Measurements from ENCODE around the gene ASTN2. TPM values are rescaled to one million over a fixed set of nuclear protein-coding genes. Genes with fewer than 3 reads are reported as not detected.

Gene ASTN2
- total and polyA plus RNA-seq, 12 donors, result 1.9 to 11.1 (median 4.0) TPM

- no peak overlapping the region for H3K27ac ChIP-seq
- 54 to 58% methylated on average over 3 of the region's 3 CpGs for WGBS, 2 donors
- intact Hi-C loops (cut with DNase I), result no loop called here
- no peaks in the 10 kb centered on the region for H3K27me3 ChIP-seq
- H3K4me3 ChIP-seq, result no peak overlapping the region
- no peaks in the 10 kb centered on the region for H3K36me3 ChIP-seq
- DNase-seq, result no peak
- H3K9me3 ChIP-seq, result no peaks in the 10 kb centered on the region
- TF ChIP-seq, protein P1, sequence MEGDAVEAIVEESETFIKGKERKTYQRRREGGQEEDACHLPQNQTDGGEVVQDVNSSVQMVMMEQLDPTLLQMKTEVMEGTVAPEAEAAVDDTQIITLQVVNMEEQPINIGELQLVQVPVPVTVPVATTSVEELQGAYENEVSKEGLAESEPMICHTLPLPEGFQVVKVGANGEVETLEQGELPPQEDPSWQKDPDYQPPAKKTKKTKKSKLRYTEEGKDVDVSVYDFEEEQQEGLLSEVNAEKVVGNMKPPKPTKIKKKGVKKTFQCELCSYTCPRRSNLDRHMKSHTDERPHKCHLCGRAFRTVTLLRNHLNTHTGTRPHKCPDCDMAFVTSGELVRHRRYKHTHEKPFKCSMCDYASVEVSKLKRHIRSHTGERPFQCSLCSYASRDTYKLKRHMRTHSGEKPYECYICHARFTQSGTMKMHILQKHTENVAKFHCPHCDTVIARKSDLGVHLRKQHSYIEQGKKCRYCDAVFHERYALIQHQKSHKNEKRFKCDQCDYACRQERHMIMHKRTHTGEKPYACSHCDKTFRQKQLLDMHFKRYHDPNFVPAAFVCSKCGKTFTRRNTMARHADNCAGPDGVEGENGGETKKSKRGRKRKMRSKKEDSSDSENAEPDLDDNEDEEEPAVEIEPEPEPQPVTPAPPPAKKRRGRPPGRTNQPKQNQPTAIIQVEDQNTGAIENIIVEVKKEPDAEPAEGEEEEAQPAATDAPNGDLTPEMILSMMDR (IDR thresholded peaks at IDR 0.05), result no peak
- H3K4me1 ChIP-seq, result peaks cover 0 to 9% (median 0%) of the 10 kb centered on the region in 9 donors
- ATAC-seq, result no peak
Observed at GRCh38 chr9:116448431-116448830, 966.4 kb downstream of the ASTN2 start.

DNA sequence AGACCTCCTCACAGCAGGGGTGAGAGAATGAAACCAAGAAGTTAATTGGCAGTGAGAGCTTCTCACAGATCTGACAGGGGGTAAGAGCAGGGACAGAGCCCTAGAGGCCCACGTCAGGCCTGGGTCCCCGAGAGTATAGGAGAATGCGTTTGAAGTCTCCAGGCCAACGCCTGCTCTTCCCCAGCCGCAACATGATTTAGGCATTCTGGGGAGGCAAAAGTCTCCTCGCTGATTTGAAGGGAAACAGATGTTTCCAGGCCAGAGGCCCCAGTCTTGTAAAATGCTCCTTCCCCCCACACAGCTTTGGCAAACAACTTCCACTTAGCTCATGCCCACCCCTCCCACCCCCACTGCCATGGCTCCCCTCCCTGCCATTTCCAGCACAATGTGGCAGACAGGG, 966.9 kb downstream of the ASTN2 start:
- H3K36me3 ChIP-seq, result no peaks in the 10 kb centered on the region
- intact Hi-C loops (cut with DNase I), result no loop called here
- ATAC-seq (peak in 2 of 8 donors; percentile 57 to 58), DNase-seq (no peak)
- H3K4me1 ChIP-seq, result peaks cover 0 to 9% (median 0%) of the 10 kb centered on the region in 9 donors
- H3K9me3 ChIP-seq, result no peaks in the 10 kb centered on the region
- H3K4me3 ChIP-seq, result no peak overlapping the region
- H3K27me3 ChIP-seq, result no peaks in the 10 kb centered on the region
- no peak overlapping the region for H3K27ac ChIP-seq
- TF ChIP-seq, protein P1 (IDR thresholded peaks at IDR 0.05), result no peak
- 42 to 50% methylated on average over 6 of the region's 6 CpGs for whole genome bisulfite sequencing, 2 donors

DNA sequence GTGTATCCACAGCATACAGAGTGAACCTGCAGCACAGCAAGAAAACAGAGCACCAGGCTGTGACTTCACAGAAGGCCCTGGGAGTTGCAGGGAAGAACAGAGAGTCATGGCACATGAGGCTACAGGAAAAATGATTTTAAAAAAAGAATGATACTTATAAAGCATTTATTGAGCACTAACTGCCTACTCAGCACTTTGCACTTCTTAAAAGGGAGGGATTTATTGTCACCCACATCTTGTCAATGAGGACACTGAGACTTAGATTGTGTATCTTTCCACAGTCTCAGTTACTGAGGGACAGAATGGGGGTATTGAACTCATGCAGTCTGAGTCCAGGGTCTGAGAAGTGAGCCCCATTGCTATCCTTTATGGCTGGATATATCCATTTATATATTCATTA, 972.3 kb downstream of the ASTN2 start:
- no peak overlapping the region for H3K4me3 ChIP-seq
- no peaks in the 10 kb centered on the region for H3K9me3 ChIP-seq
- H3K27me3 ChIP-seq, result no peaks in the 10 kb centered on the region
- no peak overlapping the region for H3K27ac ChIP-seq
- H3K4me1 ChIP-seq, result no peaks in the 10 kb centered on the region
- intact Hi-C loops (cut with DNase I), result no loop called here
- H3K36me3 ChIP-seq, result peaks cover 0 to 7% (median 0%) of the 10 kb centered on the region in 9 donors
- TF ChIP-seq, protein P1 (IDR thresholded peaks at IDR 0.05), result no peak
- ATAC-seq (no peak), DNase-seq (no peak)

GRCh38 chr9:116437411-116438370, 977.2 kb downstream of the ASTN2 start:
- H3K27ac ChIP-seq, result no peak overlapping the region
- intact Hi-C loops (cut with DNase I), result no loop called here
- ATAC-seq, result no peak
- H3K36me3 ChIP-seq, result peaks cover 0 to 7% (median 0%) of the 10 kb centered on the region in 9 donors
- H3K4me3 ChIP-seq, result no peak overlapping the region
- TF ChIP-seq, protein P1 (IDR thresholded peaks at IDR 0.05), result no peak
- no peak for DNase-seq
- no peaks in the 10 kb centered on the region for H3K9me3 ChIP-seq
- H3K4me1 ChIP-seq, result no peaks in the 10 kb centered on the region
- WGBS, 2 donors, result 78 to 79% methylated on average over 11 of the region's 11 CpGs
- no peaks in the 10 kb centered on the region for H3K27me3 ChIP-seq
